Stimulated activated CD8-positive, alpha-beta memory T cell treated with anti-CD3 and anti-CD28 coated beads, Interleukin-4, amount 100 ng/mL, for 48 hours (primary cell): ENCODE data around the gene CEMIP.
A peak's percentile ranks its signal among the peaks of the same experiment; 100 is the strongest.

Source experiments
- DNase-seq: peaks from one replicate; pipeline ENCODE4 v3.0.0-alpha.2; 2020

Gene CEMIP

GRCh38 chr15:80778964-80779657 is at the start of gene CEMIP:
Gene CEMIP, plus strand, starts transcription at chr15:80779370. Its CDS starts 94,510 bp downstream, at chr15:80873880.
- DNase-seq, result peak; percentile 81

GRCh38 chr15:80730387-80730786 is 48.8 kb upstream of the CEMIP start:
- no peak for DNase-seq

- no peak for DNase-seq
These were observed 48.2 kb upstream of the CEMIP start for GRCh38 chr15:80730926-80731325.

- no peak for DNase-seq
These were observed 47.0 kb upstream of the CEMIP start for GRCh38 chr15:80732167-80732566.

- DNase-seq, result no peak
These were observed 46.4 kb upstream of the CEMIP start for GRCh38 chr15:80732818-80733217.

- DNase-seq, result no peak
These were observed 45.7 kb upstream of the CEMIP start for GRCh38 chr15:80733460-80733859.

DNA sequence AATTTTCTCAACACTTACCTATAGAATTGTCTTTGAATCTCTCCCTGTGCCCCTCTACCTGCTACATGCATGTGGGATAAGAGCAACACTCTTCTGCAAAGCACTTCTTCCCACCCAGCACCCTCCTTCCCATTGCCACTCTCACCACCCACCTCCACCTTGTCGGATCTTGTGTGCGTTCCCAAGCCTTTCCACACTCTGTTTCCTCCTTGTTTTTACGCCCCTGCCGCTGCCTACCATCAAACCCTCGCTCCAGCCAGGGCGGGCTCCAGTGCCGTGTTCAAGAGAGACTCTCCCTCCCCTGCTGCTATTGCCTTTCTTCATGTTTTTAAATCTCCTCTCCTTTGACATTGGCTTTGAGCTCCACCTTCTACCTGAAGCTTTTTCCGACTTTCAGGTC is 43.8 kb upstream of the CEMIP start:
- no peak for DNase-seq

- no peak for DNase-seq
These were observed 42.6 kb upstream of the CEMIP start for GRCh38 chr15:80736560-80736959.

DNA sequence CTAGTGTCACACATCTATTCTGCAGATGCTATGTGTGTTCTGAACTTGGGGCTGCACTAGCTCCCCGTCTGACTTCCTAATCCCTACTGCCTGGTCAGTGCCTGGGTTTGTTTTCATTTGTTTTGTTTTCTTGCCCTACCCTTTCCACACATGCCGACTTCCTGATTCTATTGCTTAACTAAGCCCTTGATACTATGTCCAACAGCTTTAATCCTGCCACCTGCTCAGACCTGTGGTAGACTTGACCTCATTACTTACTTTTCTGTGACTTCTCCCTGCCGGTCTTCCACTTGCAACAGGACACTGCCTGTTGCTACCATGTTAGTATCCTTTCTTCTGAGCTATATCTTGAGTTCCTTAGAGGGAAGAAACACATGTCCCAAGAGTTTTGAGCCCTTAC is 39.3 kb upstream of the CEMIP start:
- no peak for DNase-seq

- no peak for DNase-seq
These were observed 37.1 kb upstream of the CEMIP start for GRCh38 chr15:80742081-80742480.

DNA sequence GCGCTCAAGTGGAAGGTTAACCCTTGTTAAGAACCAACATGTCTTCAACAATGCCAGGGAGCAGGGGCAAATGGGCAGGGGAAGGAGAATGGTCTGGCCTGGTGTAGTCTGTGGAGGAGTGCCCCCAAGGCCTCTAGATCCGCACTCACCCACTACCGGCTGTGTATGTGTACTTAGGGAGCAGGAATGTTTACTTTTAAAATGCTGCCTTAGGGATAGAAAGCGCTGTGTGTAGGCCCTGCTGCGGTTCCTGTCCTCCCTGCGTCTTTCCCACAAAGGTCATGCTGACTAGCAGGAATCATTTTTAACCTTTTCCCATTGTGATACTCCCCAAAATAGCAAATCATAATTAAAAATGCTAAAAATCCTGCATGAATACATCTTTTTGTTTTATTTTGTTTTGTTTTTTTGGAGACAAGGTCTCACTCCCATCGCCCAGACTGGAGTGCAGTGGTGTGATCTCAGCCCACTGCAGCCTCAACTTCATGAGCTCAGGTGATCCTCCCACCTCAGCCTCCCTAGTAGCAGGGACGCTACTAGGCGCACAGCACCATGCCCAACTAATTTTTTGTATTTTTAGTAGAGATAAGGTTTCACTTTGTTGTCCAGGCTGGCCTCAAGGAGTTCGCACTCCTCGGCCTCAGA is 35.9 kb upstream of the CEMIP start:
- DNase-seq, result no peak

- DNase-seq, result no peak
These were observed 34.8 kb upstream of the CEMIP start for GRCh38 chr15:80744415-80744814.

GRCh38 chr15:80744826-80745225 is 34.3 kb upstream of the CEMIP start:
- DNase-seq, result no peak

DNA sequence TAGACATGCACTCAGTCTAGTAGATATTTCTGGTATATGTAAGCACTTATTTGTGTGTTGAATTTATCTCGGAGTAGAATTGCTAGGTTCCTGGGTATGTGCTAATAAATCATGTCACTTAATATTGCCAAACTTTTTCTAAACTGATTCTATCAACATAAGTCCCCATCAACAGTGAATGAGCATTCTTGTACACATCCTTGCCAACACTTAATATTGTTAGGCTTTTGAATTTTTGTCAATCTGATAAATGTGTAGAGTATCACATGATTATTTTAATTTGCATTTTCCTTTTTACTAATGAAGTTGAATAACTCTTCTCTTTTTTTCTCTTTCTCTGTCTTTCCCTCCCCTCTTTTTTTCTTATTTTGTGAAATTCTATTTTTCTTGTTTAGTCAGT is 33.3 kb upstream of the CEMIP start:
- DNase-seq, result no peak

DNA sequence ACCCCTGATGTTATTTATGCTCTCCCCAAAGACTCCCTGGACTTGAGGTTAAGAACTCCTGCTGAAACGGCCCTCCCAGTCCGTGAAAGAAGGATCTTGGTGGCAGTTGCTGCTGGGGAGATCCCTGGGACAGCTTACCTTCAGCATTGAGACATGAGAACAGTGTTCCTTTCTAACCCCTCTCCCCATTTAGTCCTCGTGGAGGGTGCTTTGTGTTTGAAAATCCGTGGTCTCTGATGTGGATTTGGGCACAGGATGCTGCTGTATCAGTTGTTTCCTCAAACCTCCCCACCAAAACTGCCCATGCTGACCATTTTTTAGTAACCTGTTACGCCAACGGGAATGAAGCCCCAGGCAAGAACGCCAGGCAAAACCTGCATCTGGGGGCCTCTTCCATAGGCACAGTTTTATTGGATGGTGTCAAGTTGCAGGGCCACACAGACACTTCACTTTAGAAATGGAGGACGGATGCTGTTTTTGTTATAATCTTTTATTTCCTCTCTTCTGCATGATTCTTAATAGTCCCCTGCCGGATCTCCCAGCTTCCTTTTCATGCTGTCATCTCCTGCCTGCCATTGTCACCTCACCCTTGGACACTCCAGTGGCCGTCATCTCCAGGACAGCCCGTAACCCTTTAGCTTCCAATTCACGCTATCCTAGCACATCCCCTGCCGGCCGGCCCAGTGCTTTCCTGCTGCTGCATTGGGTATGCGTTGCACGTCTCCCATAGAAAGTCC is 31.7 kb upstream of the CEMIP start:
- DNase-seq, result no peak

DNA sequence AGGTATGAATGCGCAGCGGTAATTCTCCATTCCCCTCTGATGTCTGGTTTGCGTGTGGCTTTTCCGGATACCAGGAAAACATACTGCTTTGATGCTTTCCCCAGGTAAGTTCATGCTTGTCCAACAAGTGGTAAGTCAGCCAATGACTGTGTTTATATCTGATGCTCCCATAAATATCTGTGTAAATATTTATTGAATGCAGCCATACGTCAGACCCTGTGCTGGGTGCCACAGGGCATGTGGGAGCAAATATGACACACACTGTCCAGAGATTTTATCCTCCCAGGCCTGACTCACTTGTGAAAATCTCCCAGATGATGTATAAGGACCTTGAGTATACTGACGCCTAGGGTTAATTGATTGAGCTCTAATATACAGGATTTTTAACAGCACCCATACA is 29.6 kb upstream of the CEMIP start:
- no peak for DNase-seq

- DNase-seq, result no peak
These were observed 28.6 kb upstream of the CEMIP start for GRCh38 chr15:80750575-80750974.

- no peak for DNase-seq
These were observed 27.0 kb upstream of the CEMIP start for GRCh38 chr15:80752204-80752603.

DNA sequence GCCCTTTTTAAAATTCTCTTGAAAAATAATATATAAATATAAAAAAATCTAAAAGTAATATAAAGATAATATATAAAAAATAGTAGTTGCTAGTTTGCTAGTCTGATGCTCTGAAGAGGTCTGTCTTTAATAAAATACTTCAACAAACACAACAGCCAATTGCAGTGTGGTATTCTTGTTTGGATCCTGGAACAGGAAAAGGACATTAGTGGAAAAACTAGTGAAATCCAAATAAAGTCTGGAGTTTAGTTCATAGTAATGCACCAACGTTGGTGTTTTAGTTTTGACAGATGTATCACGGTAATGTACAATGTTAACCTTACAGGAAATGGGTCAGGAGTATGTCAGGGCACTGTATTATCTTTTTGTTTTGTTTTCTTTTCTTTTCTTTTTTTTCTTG is 26.0 kb upstream of the CEMIP start:
- DNase-seq, result no peak

DNA sequence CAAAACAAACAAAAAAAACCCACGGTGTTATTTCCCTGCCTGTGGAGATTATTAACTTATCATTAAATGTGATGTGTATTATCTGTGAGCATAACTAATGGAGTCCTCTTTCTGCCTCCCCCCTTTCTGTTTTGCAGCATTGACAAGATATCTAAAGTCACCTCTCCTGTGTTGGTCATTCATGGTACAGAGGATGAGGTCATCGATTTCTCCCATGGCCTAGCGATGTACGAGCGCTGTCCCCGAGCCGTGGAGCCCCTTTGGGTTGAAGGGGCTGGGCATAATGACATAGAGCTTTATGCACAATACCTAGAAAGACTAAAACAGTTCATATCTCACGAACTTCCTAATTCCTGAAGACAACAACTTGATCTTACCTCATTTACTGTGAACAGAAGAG is 25.2 kb upstream of the CEMIP start:
- no peak for DNase-seq

- no peak for DNase-seq
These were observed 23.3 kb upstream of the CEMIP start for GRCh38 chr15:80755885-80756284.

DNA sequence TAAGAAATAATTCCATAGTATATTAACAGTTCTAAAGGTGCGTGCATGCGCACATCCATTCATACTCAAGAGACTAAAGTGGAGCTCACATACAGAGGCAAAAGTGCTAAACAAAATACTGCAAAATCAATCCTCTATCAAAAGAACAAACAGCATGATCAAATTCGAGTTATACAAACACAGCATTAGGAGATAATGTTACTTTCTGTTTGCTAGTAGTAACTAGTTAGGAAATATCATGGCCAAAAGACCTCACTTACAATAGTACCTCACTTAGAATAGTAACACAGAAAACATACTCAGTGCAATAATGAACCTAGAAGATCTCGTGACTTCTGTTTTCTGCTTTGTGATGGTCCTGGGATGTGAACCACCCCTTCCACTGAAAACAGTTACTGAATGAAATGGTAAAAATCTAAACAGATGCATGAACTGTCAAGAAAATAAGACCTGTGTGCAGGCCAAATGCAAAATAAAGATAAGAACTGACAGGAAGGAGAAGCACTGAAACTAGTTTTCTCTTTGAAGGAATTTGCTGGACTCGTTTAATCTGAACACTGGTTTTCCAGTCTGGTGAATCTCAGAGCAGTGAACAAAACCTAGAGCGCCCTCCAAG is 20.9 kb upstream of the CEMIP start:
- no peak for DNase-seq

DNA sequence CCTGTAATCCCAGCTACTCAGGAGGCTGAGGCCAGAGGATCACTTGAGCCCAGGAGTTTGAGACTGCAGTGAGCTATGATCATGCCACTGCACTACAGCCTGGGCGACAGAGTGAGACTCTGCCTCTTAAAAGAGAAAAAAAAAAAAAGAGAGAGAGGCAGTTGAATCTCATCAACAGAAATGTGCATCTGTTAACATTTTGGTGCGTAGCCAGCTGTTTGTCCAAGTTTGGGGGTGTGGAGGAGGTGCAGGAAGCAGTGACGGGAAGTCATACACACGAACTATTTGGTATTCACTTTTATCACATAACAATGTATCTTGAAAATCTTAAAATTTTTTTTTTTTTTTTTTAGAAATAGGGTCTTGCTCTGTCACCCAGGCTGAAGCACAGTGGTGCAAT is 18.2 kb upstream of the CEMIP start:
- no peak for DNase-seq

DNA sequence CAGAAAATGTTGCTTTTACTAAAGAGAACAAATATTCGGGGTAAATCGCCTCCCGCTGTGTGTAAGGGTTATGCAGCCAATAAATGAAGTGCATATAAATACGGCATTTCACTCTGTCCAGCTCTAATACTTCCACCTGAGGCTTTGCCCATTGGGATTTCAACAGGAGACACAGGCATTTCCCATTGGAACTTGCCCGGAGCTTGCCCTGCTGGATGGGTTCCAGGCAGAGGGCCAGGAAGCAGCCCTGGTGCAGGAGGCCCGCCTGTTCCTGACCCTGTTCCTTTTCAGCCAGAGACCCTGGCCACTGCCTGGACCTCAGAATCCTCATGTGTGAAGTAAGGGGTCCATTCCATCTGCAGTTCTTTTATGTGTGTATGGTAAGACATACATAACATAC is 17.4 kb upstream of the CEMIP start:
- DNase-seq, result no peak
